KOPT-K1 (cell line): Measurements from ENCODE around the gene TM4SF5.
"Not testable (repeated sequence)": the region's sequence is repeated elsewhere in the genome, so short reads cannot be mapped to it uniquely, and the experiment has no call there.

Experiments used
- H3K27ac ChIP-seq: fragments of 200-600 bp; sonication (generic); 2 replicates; pipeline ENCODE4 v1.5.1; 2016; ENCODE audit warnings: antibody characterized with exemption, mild to moderate bottlenecking, low read depth, low read length; ENCODE audit not compliant: poor library complexity, severe bottlenecking
- H3K36me3 ChIP-seq: fragments of 200-600 bp; sonication (generic); 2 replicates; pipeline ENCODE4 v1.5.1; 2017; ENCODE audit warnings: antibody characterized with exemption, mild to moderate bottlenecking, low read length, moderate library complexity; ENCODE audit not compliant: insufficient read depth
- H3K9me3 ChIP-seq: fragments of 200-600 bp; sonication (generic); 2 replicates; pipeline ENCODE4 v1.5.1; 2017; ENCODE audit warnings: antibody characterized with exemption, low read length, mild to moderate bottlenecking; ENCODE audit not compliant: insufficient read depth, poor library complexity, severe bottlenecking

Gene TM4SF5

GRCh38 chr17:4827399-4827798 lies 55.7 kb downstream of the TM4SF5 start:
- H3K9me3 ChIP-seq: no peaks in the 10 kb centered on the region
- H3K27ac ChIP-seq: no peak overlapping the region
- no peaks in the 10 kb centered on the region for H3K36me3 ChIP-seq

- H3K9me3 ChIP-seq, H3K36me3 ChIP-seq: not testable (repeated sequence)
- peak overlapping the region; percentile 59 for H3K27ac ChIP-seq
Observed at GRCh38 chr17:4832829-4833177, 61.1 kb downstream of the TM4SF5 start.
